Tibial nerve (tissue), 4 donors: ENCODE data around the gene GATAD2A.

Experiments used
- EP300 ChIP-seq, 2 donors: sonication (generic); formaldehyde crosslinking; IDR thresholded peaks; one replicate each; pipeline ENCODE4 v1.6.1; 2017; ENCODE audit warnings: antibody characterized with exemption in 2 of 2, mild to moderate bottlenecking in 1 of 2
- POLR2A ChIP-seq, 2 donors: fragments of 450-650 bp; IDR thresholded peaks; one replicate each; pipeline ENCODE4 v1.6.1; 2017; ENCODE audit warnings: antibody characterized with exemption in 2 of 2, mild to moderate bottlenecking in 2 of 2, moderate library complexity in 2 of 2
- TF ChIP-seq, protein P1 (sequence below), 5 experiments: fragments of 200-600 bp in 3 of 5; fragments of 450-650 bp in 2 of 5; sonication (generic) in 3 of 5; IDR thresholded peaks; one replicate each; pipeline ENCODE4 v1.5.1; 2016 to 2019; ENCODE audit warnings: antibody characterized with exemption in 5 of 5, mild to moderate bottlenecking in 3 of 5, moderate library complexity in 2 of 5

DNA sequence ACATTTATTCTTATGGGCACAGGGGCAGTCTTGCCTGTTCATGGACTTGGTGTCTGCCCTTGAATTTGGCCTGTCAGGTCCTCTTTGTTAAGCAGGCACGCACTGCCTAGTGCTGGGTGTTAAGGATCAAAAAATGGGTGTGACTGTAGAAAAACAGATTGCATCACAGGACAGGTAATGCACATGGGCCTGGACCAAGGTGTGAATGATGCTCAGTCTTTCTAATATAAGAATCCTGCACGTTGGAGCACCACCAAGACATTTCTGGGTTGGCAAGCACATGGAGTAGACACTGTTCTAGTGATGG lies 33.7 kb downstream of the GATAD2A start:
- TF ChIP-seq, protein P1, sequence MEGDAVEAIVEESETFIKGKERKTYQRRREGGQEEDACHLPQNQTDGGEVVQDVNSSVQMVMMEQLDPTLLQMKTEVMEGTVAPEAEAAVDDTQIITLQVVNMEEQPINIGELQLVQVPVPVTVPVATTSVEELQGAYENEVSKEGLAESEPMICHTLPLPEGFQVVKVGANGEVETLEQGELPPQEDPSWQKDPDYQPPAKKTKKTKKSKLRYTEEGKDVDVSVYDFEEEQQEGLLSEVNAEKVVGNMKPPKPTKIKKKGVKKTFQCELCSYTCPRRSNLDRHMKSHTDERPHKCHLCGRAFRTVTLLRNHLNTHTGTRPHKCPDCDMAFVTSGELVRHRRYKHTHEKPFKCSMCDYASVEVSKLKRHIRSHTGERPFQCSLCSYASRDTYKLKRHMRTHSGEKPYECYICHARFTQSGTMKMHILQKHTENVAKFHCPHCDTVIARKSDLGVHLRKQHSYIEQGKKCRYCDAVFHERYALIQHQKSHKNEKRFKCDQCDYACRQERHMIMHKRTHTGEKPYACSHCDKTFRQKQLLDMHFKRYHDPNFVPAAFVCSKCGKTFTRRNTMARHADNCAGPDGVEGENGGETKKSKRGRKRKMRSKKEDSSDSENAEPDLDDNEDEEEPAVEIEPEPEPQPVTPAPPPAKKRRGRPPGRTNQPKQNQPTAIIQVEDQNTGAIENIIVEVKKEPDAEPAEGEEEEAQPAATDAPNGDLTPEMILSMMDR (IDR thresholded peaks at IDR 0.05) = no peak
- TF ChIP-seq POLR2A (IDR thresholded peaks at IDR 0.05) (no peak), EP300 (IDR thresholded peaks at IDR 0.05) (no peak)
